ENCODE results near the gene NRG2. TPM values are rescaled to one million over a fixed set of nuclear protein-coding genes. Genes with fewer than 3 reads are reported as not detected.

The NRG2 gene
- total RNA-seq, 4 donors from 2014 or later: 0.80 TPM; not detected in 3

DNA sequence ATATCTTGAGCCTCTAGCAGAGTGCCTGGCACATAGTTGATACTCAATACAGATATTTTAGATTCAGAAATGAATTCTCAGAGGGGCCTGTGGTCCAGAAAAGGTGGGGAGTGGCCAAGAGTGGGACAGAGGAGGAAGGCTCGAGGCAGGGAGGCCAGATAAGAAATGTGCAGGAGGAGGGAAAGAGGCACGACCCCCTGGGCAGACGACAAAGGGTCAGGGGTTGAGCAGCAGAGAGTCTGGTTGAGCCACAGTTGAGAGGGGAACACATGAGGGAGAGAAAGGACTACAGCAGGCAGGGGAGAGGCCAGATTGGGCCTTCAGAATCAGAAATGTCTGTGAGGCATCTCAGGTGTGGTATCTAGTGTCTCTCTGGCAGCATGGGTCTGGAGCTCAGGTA, 158.4 kb downstream of the NRG2 start:
- Histone ChIP-seq H3K9me3 (no peaks in the 10 kb centered on the region), H3K36me3 (no peaks in the 10 kb centered on the region), H3K4me1 (no peaks in the 10 kb centered on the region), H3K27ac (no peak overlapping the region), H3K27me3 (no peaks in the 10 kb centered on the region), H3K4me3 (no peak overlapping the region)
- no peak for DNase-seq
- no peak for TF ChIP-seq POLR2A (IDR thresholded peaks at IDR 0.05)
- TF ChIP-seq, protein P1, sequence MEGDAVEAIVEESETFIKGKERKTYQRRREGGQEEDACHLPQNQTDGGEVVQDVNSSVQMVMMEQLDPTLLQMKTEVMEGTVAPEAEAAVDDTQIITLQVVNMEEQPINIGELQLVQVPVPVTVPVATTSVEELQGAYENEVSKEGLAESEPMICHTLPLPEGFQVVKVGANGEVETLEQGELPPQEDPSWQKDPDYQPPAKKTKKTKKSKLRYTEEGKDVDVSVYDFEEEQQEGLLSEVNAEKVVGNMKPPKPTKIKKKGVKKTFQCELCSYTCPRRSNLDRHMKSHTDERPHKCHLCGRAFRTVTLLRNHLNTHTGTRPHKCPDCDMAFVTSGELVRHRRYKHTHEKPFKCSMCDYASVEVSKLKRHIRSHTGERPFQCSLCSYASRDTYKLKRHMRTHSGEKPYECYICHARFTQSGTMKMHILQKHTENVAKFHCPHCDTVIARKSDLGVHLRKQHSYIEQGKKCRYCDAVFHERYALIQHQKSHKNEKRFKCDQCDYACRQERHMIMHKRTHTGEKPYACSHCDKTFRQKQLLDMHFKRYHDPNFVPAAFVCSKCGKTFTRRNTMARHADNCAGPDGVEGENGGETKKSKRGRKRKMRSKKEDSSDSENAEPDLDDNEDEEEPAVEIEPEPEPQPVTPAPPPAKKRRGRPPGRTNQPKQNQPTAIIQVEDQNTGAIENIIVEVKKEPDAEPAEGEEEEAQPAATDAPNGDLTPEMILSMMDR (IDR thresholded peaks at IDR 0.05): no peak

GRCh38 chr5:139884144-139884543, 159.0 kb downstream of the NRG2 start:
- no peaks in the 10 kb centered on the region for H3K27me3 ChIP-seq
- TF ChIP-seq POLR2A (IDR thresholded peaks at IDR 0.05): no peak
- TF ChIP-seq, protein P1 (IDR thresholded peaks at IDR 0.05): no peak
- H3K27ac ChIP-seq: no peak overlapping the region
- no peaks in the 10 kb centered on the region for H3K4me1 ChIP-seq
- H3K4me3 ChIP-seq: no peak overlapping the region
- no peak for DNase-seq
- no peaks in the 10 kb centered on the region for H3K36me3 ChIP-seq
- no peaks in the 10 kb centered on the region for H3K9me3 ChIP-seq

DNA sequence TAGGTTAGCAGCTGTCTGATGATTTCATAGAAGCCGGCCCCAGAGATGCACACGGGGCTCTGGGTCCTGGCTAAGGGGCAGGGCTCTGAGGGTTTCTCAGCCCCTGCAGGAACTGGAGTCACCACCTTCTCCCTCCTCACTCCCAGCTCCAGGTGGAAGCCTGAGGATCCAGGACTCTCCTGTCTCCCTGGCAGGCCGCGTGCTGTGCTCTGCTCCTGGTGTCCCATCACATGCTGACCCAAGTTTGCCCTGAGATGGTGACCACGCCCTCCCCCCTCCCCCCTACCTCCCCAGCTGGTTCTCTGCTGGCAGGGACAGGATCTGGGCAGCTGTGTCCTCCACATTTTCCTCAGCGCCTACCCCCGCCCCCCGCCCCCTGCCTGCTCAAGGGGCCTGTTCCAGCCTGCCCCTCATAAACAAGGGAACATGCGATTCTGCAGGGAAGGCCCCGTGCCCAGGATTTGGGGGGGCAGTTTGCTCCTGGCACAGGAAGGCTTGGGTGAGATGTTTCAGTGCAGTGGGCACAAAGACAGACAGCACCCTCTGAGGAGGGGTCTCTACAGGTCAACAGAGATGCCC, 160.0 kb downstream of the NRG2 start:
- TF ChIP-seq, protein P1 (IDR thresholded peaks at IDR 0.05): no peak
- no peak for TF ChIP-seq POLR2A (IDR thresholded peaks at IDR 0.05)

DNA sequence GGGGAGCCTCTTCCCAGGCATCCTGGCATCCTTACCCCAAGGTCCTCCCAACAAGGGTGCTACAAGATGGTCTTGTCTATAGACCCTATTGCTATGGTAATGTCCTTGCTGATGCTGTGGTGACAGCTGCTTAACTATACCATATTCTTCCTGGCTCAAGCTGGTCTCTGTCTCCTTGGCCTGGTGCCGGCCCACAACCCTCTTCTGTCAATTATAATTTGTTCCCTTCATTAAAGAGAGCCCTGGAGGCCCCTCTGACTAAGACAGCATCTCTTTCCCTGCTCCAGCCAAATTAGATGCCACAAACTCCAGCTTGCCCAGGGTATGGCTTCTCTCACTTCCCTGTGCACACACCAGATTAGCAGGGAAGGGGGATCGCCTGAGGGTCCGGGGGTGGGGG, 160.8 kb downstream of the NRG2 start:
- DNase-seq: no peak

More for the DNA sequence above, 160.0 kb downstream of the NRG2 start:
- Histone ChIP-seq H3K4me3 (no peak overlapping the region), H3K27ac (no peak overlapping the region), H3K4me1 (no peaks in the 10 kb centered on the region), H3K9me3 (no peaks in the 10 kb centered on the region), H3K36me3 (no peaks in the 10 kb centered on the region), H3K27me3 (no peaks in the 10 kb centered on the region)
- DNase-seq: no peak

DNA sequence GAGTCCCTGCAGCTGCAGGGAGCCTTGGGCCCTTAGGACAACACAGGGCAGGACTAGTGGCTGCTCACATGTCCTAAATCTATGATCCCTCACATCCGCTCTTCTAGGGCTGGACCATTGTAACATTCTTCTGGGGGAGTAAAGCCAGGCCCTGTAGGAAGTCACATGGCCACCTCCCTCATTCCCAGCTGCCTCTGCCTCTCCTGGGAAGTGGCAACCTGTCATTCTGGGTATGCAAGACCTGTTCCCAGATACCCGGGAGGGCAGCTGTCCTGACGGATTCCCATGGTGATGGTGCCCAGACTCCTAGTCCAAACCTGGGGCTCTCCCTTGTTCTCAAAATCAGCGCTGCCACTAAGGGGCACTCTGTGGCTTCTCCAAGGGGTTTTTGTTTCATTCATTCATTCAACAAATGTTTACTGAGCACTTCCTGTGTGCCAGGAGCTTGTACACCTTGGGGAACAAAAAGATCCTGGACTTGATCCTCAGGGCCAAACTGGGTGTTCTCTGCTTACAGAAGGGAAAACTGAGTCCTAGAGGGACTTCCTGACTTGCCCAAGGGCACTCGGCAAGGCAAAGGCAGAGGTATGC, 161.9 kb downstream of the NRG2 start:
- peak overlapping the region in 1 of 4 donors; percentile 22 for H3K27ac ChIP-seq
- H3K36me3 ChIP-seq: no peaks in the 10 kb centered on the region
- H3K4me1 ChIP-seq: no peaks in the 10 kb centered on the region
- H3K4me3 ChIP-seq: no peak overlapping the region
- no peaks in the 10 kb centered on the region for H3K9me3 ChIP-seq
- H3K27me3 ChIP-seq: no peaks in the 10 kb centered on the region
- DNase-seq: no peak
- TF ChIP-seq, protein P1 (IDR thresholded peaks at IDR 0.05): no peak
- no peak for TF ChIP-seq POLR2A (IDR thresholded peaks at IDR 0.05)

More for the DNA sequence above, 160.8 kb downstream of the NRG2 start:
- no peak for TF ChIP-seq POLR2A (IDR thresholded peaks at IDR 0.05)
- TF ChIP-seq, protein P1 (IDR thresholded peaks at IDR 0.05): no peak
- Histone ChIP-seq H3K9me3 (no peaks in the 10 kb centered on the region), H3K27ac (no peak overlapping the region), H3K27me3 (no peaks in the 10 kb centered on the region), H3K4me3 (no peak overlapping the region), H3K36me3 (no peaks in the 10 kb centered on the region), H3K4me1 (no peaks in the 10 kb centered on the region)
